ENCODE data around the gene LTA. TPM values are rescaled to one million over a fixed set of nuclear protein-coding genes. Genes with fewer than 3 reads are reported as not detected.

The LTA gene
- total RNA-seq, 1 experiment from 2014 or later: 1.1 TPM

- intact Hi-C loops (cut with micrococcal nuclease): no loop called here
- H4K20me1 ChIP-seq (ENCODE audit: insufficient read depth): no peaks in the 10 kb centered on the region
- no peaks in the 10 kb centered on the region; the same call in 1 of the 2 replicates for H3K79me2 ChIP-seq (ENCODE audit: insufficient read depth, low read length)
- no peaks in the 10 kb centered on the region for H3K27me3 ChIP-seq (ENCODE audit: insufficient read depth, low read length)
- H3K9me3 ChIP-seq (ENCODE audit: control insufficient read depth in 1 of 2, insufficient read depth in 1 of 2, low read depth in 1 of 2, low read length in 2 of 2): no peaks in the 10 kb centered on the region
- H3K4me3 ChIP-seq (replicated peaks in 1 of 2; ENCODE audit: low read depth in 1 of 2, low read length in 2 of 2): no peak overlapping the region
- H2AFZ ChIP-seq (ENCODE audit: low read depth, low read length, poor library complexity, severe bottlenecking): no peak overlapping the region
- TF ChIP-seq ELF1 (IDR thresholded peaks at IDR 0.05; ENCODE audit: borderline replicate concordance, low read depth): no peak
- TF ChIP-seq RAD21 (IDR thresholded peaks at IDR 0.05; ENCODE audit: low read depth): no peak
- TF ChIP-seq SP1 (IDR thresholded peaks at IDR 0.05; ENCODE audit: low read depth): no peak
- no peak for TF ChIP-seq YY1 (IDR thresholded peaks at IDR 0.05; ENCODE audit: extremely low read depth, insufficient replicate concordance, low read depth, low read length)
- no peak for TF ChIP-seq POLR2AphosphoS5 (IDR thresholded peaks at IDR 0.05; ENCODE audit: low read depth, low read length)
- TF ChIP-seq POLR2A (IDR thresholded peaks at IDR 0.05; ENCODE audit: borderline replicate concordance, extremely low read depth, insufficient read depth, insufficient read length): no peak
- no peak for TF ChIP-seq EZH2 (IDR thresholded peaks at IDR 0.05)
- no peak for TF ChIP-seq SIN3A (IDR thresholded peaks at IDR 0.05; ENCODE audit: low read depth)
- TF ChIP-seq ZNF274 (IDR thresholded peaks at IDR 0.05; ENCODE audit: low read depth, low read length): no peak
- no peak for TF ChIP-seq EGR1 (IDR thresholded peaks at IDR 0.05; ENCODE audit: low read depth)
- no peak for TF ChIP-seq CTCF (IDR thresholded peaks at IDR 0.05 in 2 of 3, conservative IDR thresholded peaks at IDR 0.05 in 1 of 3; ENCODE audit: borderline replicate concordance in 1 of 3, insufficient read depth in 1 of 3, low read depth in 2 of 3, low read length in 2 of 3)
- no peak for TF ChIP-seq MAX (IDR thresholded peaks at IDR 0.05)
- TF ChIP-seq ZFX (IDR thresholded peaks at IDR 0.05): no peak
- TF ChIP-seq SRF (IDR thresholded peaks at IDR 0.05; ENCODE audit: low read depth): no peak
- TF ChIP-seq EZH2phosphoT487 (IDR thresholded peaks at IDR 0.05; ENCODE audit: borderline replicate concordance): no peak
- H3K9me2 ChIP-seq (ENCODE audit: insufficient read depth): no peaks in the 10 kb centered on the region
- ChIA-PET POLR2A (no interaction called here), RAD21 (ENCODE audit: low non-redundant PET in 1 of 2, low total read pairs in 2 of 2, uncharacterized antibody in 2 of 2, unreplicated experiment in 2 of 2) (no interaction called here), CTCF (interaction anchor here (1.4 kb wide), 1 partner anchor 17 kb away, joined by 5 read pairs; no protein-coding TSS in a partner anchor)
- H3K4me1 ChIP-seq (ENCODE audit: control insufficient read depth in 1 of 2, insufficient read depth in 2 of 2, low read length in 2 of 2): peaks cover 0 to 6% of the 10 kb centered on the region in 2 experiments; a peak in 3 of 4 replicates
- no peak overlapping the region for H3K4me2 ChIP-seq (ENCODE audit: low read length)
- H3K36me3 ChIP-seq (ENCODE audit: control insufficient read depth in 1 of 2, insufficient read depth in 2 of 2, low read length in 2 of 2): no peaks in the 10 kb centered on the region
- no TSS peak for BruUV-seq (replicated peaks)
- ATAC-seq (no peak), DNase-seq (ENCODE audit: low read depth, low spot score) (no peak)
- H3K27ac ChIP-seq (ENCODE audit: low read depth, low read length): no peak overlapping the region
- H3K9ac ChIP-seq (ENCODE audit: low read length): no peak overlapping the region
Measured at GRCh38 chr6:31615748-31616147, 43.7 kb downstream of the LTA start.
